Testis (tissue), 2 donors: Measurements from ENCODE around the gene FAM3B.

ENCODE experiments used
- CTCF ChIP-seq, 3 experiments: fragments of 450-650 bp in 2 of 3; fragments of 200-600 bp in 1 of 3; sonication (generic) in 1 of 3; IDR thresholded peaks; one replicate each; pipeline ENCODE4 v1.5.1; 2016 to 2019; ENCODE audit warnings: antibody characterized with exemption in 3 of 3, mild to moderate bottlenecking in 2 of 3, moderate library complexity in 1 of 3
- POLR2A ChIP-seq: fragments of 450-650 bp; IDR thresholded peaks from one replicate; pipeline ENCODE4 v1.6.1; 2017; ENCODE audit warnings: antibody characterized with exemption, mild to moderate bottlenecking, moderate library complexity

- TF ChIP-seq CTCF (IDR thresholded peaks at IDR 0.05): no peak
- TF ChIP-seq POLR2A: no peak
Measured at GRCh38 chr21:41304068-41304720, 12.4 kb upstream of the FAM3B start.
